Bronchial epithelial cell (primary cell): ENCODE measurements around the gene MED31. TPM values are rescaled to one million over a fixed set of nuclear protein-coding genes. Genes with fewer than 3 reads are reported as not detected.

Experiments used
- DNase-seq: peaks from one replicate; pipeline ENCODE4 v3.0.0-alpha.2; 2010; ENCODE audit warnings: low read depth
- FAIRE-seq: peaks from 2 replicates; lab custom pipeline; 2011; peaks lifted over from hg19 to GRCh38; lab: Jason Lieb, UNC
- H3K27me3 ChIP-seq: 2 replicates; pipeline ENCODE4 v1.5.1; 2011; ENCODE audit warnings: low read length; ENCODE audit not compliant: control insufficient read depth, insufficient read depth
- H3K36me3 ChIP-seq: 2 replicates; pipeline ENCODE4 v1.5.1; 2011; ENCODE audit warnings: low read length; ENCODE audit not compliant: control insufficient read depth, insufficient read depth
- H3K4me3 ChIP-seq: 2 replicates; pipeline ENCODE4 v1.5.1; 2011; ENCODE audit warnings: mild to moderate bottlenecking, low read depth, low read length, control low read depth
- total RNA-seq: library from RNA; depleted of rRNA; stranded (reverse); fragments of >200 nt; gene quantifications from 2 replicates; pipeline ENCODE4 v1.2.1, GENCODE V29; 2014
- TF ChIP-seq, protein P1 (sequence below): IDR thresholded peaks from 2 replicates; pipeline ENCODE4 v1.5.1; 2011; ENCODE audit warnings: mild to moderate bottlenecking, moderate library complexity, low read length, control low read depth, inconsistent platforms; ENCODE audit not compliant: insufficient read depth, severe bottlenecking

The MED31 gene
- total RNA-seq, 1 donor from 2014 or later: 11.1 TPM

DNA sequence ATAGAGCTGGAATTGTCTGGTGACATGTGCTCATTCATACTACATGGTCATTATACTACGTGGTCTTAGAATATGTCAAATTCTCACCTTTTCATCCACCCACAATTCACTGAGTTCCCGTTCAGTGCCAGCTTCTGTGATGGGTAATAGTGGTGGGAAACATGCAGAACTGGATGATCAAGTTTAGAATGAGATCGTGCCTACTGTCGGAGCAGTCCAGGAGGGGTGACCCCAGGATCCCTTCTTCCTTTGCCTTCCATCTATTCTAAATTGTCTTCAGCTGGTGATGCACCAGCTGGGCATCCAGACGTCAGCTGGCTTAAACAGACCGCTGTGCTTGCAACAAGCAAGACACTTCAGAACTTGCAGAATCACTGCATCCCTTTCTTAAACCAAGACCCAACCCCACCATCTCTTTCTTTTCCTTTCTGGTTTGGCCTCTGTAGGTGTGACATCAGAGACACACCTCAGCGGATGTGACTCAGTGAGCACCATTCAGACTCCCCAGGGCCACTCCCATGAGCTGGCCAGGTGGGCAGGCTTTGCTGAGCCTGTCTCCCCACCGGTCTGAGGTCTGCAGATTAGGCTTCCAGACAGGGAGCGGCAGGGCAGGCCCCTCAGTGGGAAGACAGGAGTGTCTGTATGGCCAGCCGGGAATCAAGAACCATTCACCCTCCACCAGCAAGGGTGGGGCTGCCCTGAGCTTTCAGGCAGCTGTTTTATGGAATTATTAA is 18.2 kb upstream of the MED31 start:
- no peak overlapping the region for H3K4me3 ChIP-seq
- FAIRE-seq (peak; percentile 100), DNase-seq (peak; percentile 99)
- no peaks in the 10 kb centered on the region for H3K36me3 ChIP-seq
- H3K27me3 ChIP-seq: no peaks in the 10 kb centered on the region
- TF ChIP-seq, protein P1, sequence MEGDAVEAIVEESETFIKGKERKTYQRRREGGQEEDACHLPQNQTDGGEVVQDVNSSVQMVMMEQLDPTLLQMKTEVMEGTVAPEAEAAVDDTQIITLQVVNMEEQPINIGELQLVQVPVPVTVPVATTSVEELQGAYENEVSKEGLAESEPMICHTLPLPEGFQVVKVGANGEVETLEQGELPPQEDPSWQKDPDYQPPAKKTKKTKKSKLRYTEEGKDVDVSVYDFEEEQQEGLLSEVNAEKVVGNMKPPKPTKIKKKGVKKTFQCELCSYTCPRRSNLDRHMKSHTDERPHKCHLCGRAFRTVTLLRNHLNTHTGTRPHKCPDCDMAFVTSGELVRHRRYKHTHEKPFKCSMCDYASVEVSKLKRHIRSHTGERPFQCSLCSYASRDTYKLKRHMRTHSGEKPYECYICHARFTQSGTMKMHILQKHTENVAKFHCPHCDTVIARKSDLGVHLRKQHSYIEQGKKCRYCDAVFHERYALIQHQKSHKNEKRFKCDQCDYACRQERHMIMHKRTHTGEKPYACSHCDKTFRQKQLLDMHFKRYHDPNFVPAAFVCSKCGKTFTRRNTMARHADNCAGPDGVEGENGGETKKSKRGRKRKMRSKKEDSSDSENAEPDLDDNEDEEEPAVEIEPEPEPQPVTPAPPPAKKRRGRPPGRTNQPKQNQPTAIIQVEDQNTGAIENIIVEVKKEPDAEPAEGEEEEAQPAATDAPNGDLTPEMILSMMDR: no peak

DNA sequence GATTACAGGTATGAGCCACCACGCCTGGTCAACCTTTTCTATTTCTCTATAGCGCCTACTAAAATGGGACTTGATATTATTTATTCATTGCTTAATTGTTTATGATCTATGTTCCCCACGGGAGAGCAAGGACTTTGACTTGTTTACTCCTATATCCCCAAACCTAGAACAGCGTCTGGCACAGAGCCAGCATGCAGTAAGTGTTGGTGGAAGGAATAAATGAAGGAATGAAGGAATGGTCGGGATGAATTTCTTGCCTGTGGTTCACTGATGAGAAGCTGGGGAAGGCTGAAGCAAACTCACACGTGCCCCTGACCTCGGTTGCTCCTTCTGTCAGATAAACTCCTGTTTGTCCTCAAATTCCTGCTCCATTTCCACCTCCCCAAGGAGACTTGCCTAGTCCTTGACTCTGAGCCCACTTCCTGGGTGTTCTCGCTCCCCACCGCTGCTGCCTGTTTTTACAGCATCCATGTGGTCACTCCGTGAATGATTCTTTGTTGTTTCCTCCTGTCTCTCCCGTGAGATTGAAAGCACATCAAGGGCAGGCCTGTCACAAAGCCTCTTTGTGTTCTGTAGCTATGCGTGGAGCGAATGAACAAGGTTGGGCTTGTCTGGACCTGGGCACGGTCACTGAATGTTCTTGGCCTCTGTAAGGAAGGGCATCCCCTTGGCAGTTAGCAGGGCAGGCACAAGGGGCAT is 17.5 kb upstream of the MED31 start:
- no peak for DNase-seq
- FAIRE-seq: no peak
- H3K36me3 ChIP-seq: no peaks in the 10 kb centered on the region
- TF ChIP-seq, protein P1: no peak
- no peak overlapping the region for H3K4me3 ChIP-seq
- H3K27me3 ChIP-seq: no peaks in the 10 kb centered on the region

DNA sequence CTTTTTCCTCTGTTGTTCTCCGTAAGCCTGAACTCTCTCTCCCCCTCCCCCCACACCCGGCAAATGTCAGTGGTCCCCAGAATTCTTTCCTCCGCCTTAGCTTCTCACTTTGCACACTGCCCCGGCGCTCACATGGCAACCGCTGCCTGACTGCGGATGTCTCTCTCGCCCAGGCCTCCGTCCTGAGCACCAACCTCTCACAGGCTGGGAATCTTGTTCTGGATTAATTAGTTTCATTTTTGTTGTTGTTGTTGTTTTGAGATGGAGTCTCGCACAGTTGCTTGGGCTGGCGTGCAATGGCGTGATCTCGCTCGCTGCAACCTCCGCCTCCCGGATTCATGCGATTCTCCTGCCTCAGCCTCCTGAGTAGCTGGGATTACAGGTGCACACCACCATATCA is 16.8 kb upstream of the MED31 start:
- Histone ChIP-seq H3K27me3 (no peaks in the 10 kb centered on the region), H3K36me3 (no peaks in the 10 kb centered on the region), H3K4me3 (no peak overlapping the region)
- no peak for DNase-seq
- no peak for FAIRE-seq
- TF ChIP-seq, protein P1: no peak

DNA sequence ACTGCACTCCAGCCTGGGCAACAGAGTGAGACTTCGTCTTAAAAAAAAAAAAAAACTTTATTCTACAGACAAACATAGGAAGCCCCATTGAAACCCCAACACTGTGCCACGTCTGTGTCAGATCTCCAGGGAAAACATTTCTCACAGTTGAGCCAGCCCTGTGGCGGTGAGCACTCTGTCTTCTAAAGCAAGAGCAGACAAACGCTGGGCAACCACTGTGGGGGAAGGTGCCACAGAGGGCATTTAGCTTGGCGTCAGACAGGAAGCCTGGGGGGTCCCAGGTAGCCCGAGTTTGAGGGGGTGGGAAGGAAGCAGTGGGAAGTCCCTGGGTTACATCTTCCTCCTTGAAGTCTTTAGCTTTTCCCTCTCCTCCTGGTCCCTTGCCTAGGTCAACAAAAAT is 16.1 kb upstream of the MED31 start:
- Histone ChIP-seq H3K4me3 (no peak overlapping the region), H3K36me3 (no peaks in the 10 kb centered on the region), H3K27me3 (no peaks in the 10 kb centered on the region)
- TF ChIP-seq, protein P1: no peak
- FAIRE-seq: no peak
- no peak for DNase-seq

DNA sequence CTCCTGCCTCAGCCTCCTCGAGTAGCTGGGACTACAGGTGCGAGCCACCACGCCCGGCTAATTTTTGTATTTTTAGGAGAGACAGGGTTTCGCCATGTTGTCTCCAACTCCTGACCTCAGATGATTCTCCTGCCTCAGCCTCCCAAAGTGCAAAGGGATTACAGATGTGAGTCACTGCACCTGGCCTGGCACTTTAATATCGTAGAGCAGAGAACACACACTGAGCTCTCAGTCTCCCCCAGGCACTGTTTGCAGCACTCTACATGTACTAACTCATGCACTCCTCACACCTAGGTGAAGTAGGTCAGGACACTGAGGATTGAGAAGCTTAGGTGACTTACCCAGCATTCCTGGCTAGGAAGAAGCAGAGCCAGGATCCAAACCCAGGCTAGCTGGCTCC is 15.2 kb upstream of the MED31 start:
- Histone ChIP-seq H3K36me3 (no peaks in the 10 kb centered on the region), H3K4me3 (no peak overlapping the region), H3K27me3 (no peaks in the 10 kb centered on the region)
- DNase-seq (peak; percentile 76), FAIRE-seq (peak; percentile 85)
- TF ChIP-seq, protein P1: no peak
